Measurements from ENCODE around the gene COA5. TPM values are rescaled to one million over a fixed set of nuclear protein-coding genes. Genes with fewer than 3 reads are reported as not detected.

Gene COA5
- total RNA-seq, 3 donors from 2014 or later = 27.7 to 35.2 (median 28.0) TPM

GRCh38 chr2:98565941-98566340 is 42.4 kb downstream of the COA5 start:
- Histone ChIP-seq H3K36me3 (ENCODE audit: low read depth) (no peaks in the 10 kb centered on the region), H3K4me3 (no peak overlapping the region), H3K9me3 (no peaks in the 10 kb centered on the region), H3K4me1 (ENCODE audit: low read depth) (no peaks in the 10 kb centered on the region)
- no peak for DNase-seq
- no peak for TF ChIP-seq CTCF (IDR thresholded peaks at IDR 0.05)
- intact Hi-C loops (cut with DNase I, micrococcal nuclease) = no loop called here
- no peak for ATAC-seq

GRCh38 chr2:98565286-98565860 is 42.9 kb downstream of the COA5 start:
- H3K9me3 ChIP-seq = no peaks in the 10 kb centered on the region
- H3K4me3 ChIP-seq = no peak overlapping the region
- H3K4me1 ChIP-seq (ENCODE audit: low read depth) = no peaks in the 10 kb centered on the region
- intact Hi-C loops (cut with DNase I, micrococcal nuclease) = no loop called here
- no peak for DNase-seq
- ATAC-seq = peak; percentile 11
- H3K36me3 ChIP-seq (ENCODE audit: low read depth) = no peaks in the 10 kb centered on the region
- TF ChIP-seq CTCF (IDR thresholded peaks at IDR 0.05) = no peak

GRCh38 chr2:98564541-98565132 is 43.7 kb downstream of the COA5 start:
- peak; percentile 90 for ATAC-seq
- intact Hi-C loops (cut with DNase I, micrococcal nuclease) = no loop called here
- Histone ChIP-seq H3K4me3 (no peak overlapping the region), H3K36me3 (ENCODE audit: low read depth) (no peaks in the 10 kb centered on the region), H3K4me1 (ENCODE audit: low read depth) (no peaks in the 10 kb centered on the region), H3K9me3 (no peaks in the 10 kb centered on the region)
- no peak for TF ChIP-seq CTCF (IDR thresholded peaks at IDR 0.05)
- DNase-seq = peak in 2 of 3 donors; percentile 46 to 62

GRCh38 chr2:98563394-98563793 is 44.9 kb downstream of the COA5 start:
- H3K4me3 ChIP-seq = no peak overlapping the region
- H3K4me1 ChIP-seq (ENCODE audit: low read depth) = no peaks in the 10 kb centered on the region
- no peak for TF ChIP-seq CTCF (IDR thresholded peaks at IDR 0.05)
- DNase-seq (no peak), ATAC-seq (no peak)
- no peaks in the 10 kb centered on the region for H3K36me3 ChIP-seq (ENCODE audit: low read depth)
- intact Hi-C loops (cut with DNase I, micrococcal nuclease) = no loop called here
- H3K9me3 ChIP-seq = no peaks in the 10 kb centered on the region

- intact Hi-C loops (cut with DNase I, micrococcal nuclease) = no loop called here
- Histone ChIP-seq H3K36me3 (ENCODE audit: low read depth) (no peaks in the 10 kb centered on the region), H3K4me3 (no peak overlapping the region), H3K4me1 (ENCODE audit: low read depth) (no peaks in the 10 kb centered on the region), H3K9me3 (no peaks in the 10 kb centered on the region)
- DNase-seq (no peak), ATAC-seq (no peak)
- no peak for TF ChIP-seq CTCF (IDR thresholded peaks at IDR 0.05)
These were observed 46.2 kb downstream of the COA5 start for GRCh38 chr2:98561902-98562695.

All from mucosa of descending colon (tissue), 3 donors.